ENCODE measurements around the gene UBE2G1. TPM values are rescaled to one million over a fixed set of nuclear protein-coding genes. Genes with fewer than 3 reads are reported as not detected.

The UBE2G1 gene
- total RNA-seq, 1 donor from 2014 or later: 88.0 TPM

- Mint-ChIP-seq H3K27me3 (ENCODE audit: unreplicated experiment) (no peaks in the 10 kb centered on the region), H3K4me1 (ENCODE audit: unreplicated experiment) (peaks cover 5% of the 10 kb centered on the region), H3K27ac (ENCODE audit: unreplicated experiment) (no peak overlapping the region), H3K36me3 (ENCODE audit: low read depth, unreplicated experiment) (peaks cover 5% of the 10 kb centered on the region), H3K9me3 (ENCODE audit: unreplicated experiment) (no peaks in the 10 kb centered on the region), H3K4me3 (ENCODE audit: unreplicated experiment) (no peak overlapping the region)
- no peak for DNase-seq (ENCODE audit: low spot score)
- no peak for TF ChIP-seq CTCF (IDR thresholded peaks at IDR 0.05; ENCODE audit: unreplicated experiment)
These were observed 52.3 kb downstream of the UBE2G1 start for GRCh38 chr17:4314179-4314578.

GRCh38 chr17:4313221-4314114 is 53.0 kb downstream of the UBE2G1 start:
- Mint-ChIP-seq H3K4me1 (ENCODE audit: unreplicated experiment) (peaks cover 5% of the 10 kb centered on the region), H3K27me3 (ENCODE audit: unreplicated experiment) (no peaks in the 10 kb centered on the region), H3K36me3 (ENCODE audit: low read depth, unreplicated experiment) (peaks cover 5% of the 10 kb centered on the region), H3K4me3 (ENCODE audit: unreplicated experiment) (no peak overlapping the region), H3K27ac (ENCODE audit: unreplicated experiment) (no peak overlapping the region), H3K9me3 (ENCODE audit: unreplicated experiment) (no peaks in the 10 kb centered on the region)
- no peak for TF ChIP-seq CTCF (IDR thresholded peaks at IDR 0.05; ENCODE audit: unreplicated experiment)
- DNase-seq (ENCODE audit: low spot score): no peak

GRCh38 chr17:4310354-4311060 is 56.0 kb downstream of the UBE2G1 start:
- no peak overlapping the region for H3K4me3 Mint-ChIP-seq (ENCODE audit: unreplicated experiment)
- no peak for TF ChIP-seq CTCF (IDR thresholded peaks at IDR 0.05; ENCODE audit: unreplicated experiment)
- H3K27me3 Mint-ChIP-seq (ENCODE audit: unreplicated experiment): peaks cover 2% of the 10 kb centered on the region
- no peaks in the 10 kb centered on the region for H3K9me3 Mint-ChIP-seq (ENCODE audit: unreplicated experiment)
- peaks cover 9% of the 10 kb centered on the region for H3K36me3 Mint-ChIP-seq (ENCODE audit: low read depth, unreplicated experiment)
- no peak for DNase-seq (ENCODE audit: low spot score)
- H3K27ac Mint-ChIP-seq (ENCODE audit: unreplicated experiment): peak overlapping the region; percentile 74
- peaks cover 3% of the 10 kb centered on the region for H3K4me1 Mint-ChIP-seq (ENCODE audit: unreplicated experiment)

- H3K36me3 Mint-ChIP-seq (ENCODE audit: low read depth, unreplicated experiment): peaks cover 9% of the 10 kb centered on the region
- no peak for TF ChIP-seq CTCF (IDR thresholded peaks at IDR 0.05; ENCODE audit: unreplicated experiment)
- H3K4me1 Mint-ChIP-seq (ENCODE audit: unreplicated experiment): peaks cover 3% of the 10 kb centered on the region
- peaks cover 2% of the 10 kb centered on the region for H3K27me3 Mint-ChIP-seq (ENCODE audit: unreplicated experiment)
- H3K4me3 Mint-ChIP-seq (ENCODE audit: unreplicated experiment): no peak overlapping the region
- no peak overlapping the region for H3K27ac Mint-ChIP-seq (ENCODE audit: unreplicated experiment)
- H3K9me3 Mint-ChIP-seq (ENCODE audit: unreplicated experiment): no peaks in the 10 kb centered on the region
- DNase-seq (ENCODE audit: low spot score): no peak
These were observed 56.6 kb downstream of the UBE2G1 start for GRCh38 chr17:4309897-4310296.

Data from endothelial cell (in vitro differentiated cells).